IMR-90 (cell line): ENCODE data around the gene S100A12. TPM values are rescaled to one million over a fixed set of nuclear protein-coding genes. Genes with fewer than 3 reads are reported as not detected.

Experiments used
- ATAC-seq: fragments of 200-7000 bp; cut with Tn5 transposase; 2 replicates; pipeline ENCODE4 v1.9.1; 2020; ENCODE audit warnings: low read depth, mild to moderate bottlenecking, moderate library complexity
- BruUV-seq: library from RNA; stranded (reverse); fragments of 400-500 nt; replicated peaks from 2 replicates; lab custom pipeline; 2021; lab: Mats Ljungman, UMichigan
- CTCF ChIA-PET: fragments of 300-600 bp; formaldehyde crosslinking; extraction: SDS; loops from one replicate; lab custom pipeline; 2021; ENCODE audit warnings: antibody characterized with exemption; lab: Yijun Ruan, JAX
- POLR2A ChIA-PET: fragments of 300-600 bp; sonication (Branson Sonifier 250); formaldehyde crosslinking; loops from one replicate; lab custom pipeline; 2022; ENCODE audit warnings: antibody characterized with exemption; ENCODE audit not compliant: unreplicated experiment; lab: Charles Lee
- DNase-seq: peaks from one replicate; pipeline ENCODE4 v3.0.0; 2013
- H2AFZ ChIP-seq: replicated peaks from 2 replicates; pipeline ENCODE3; 2013; ENCODE audit warnings: low read length, mild to moderate bottlenecking; ENCODE audit not compliant: poor library complexity
- H2AK5ac ChIP-seq: 2 replicates; pipeline ENCODE4 v1.6.1; 2013; ENCODE audit warnings: low read depth, low read length, inconsistent platforms
- H2AK9ac ChIP-seq: replicated peaks from 2 replicates; pipeline ENCODE3; 2013; ENCODE audit warnings: mild to moderate bottlenecking, low read depth, low read length, moderate library complexity; ENCODE audit not compliant: poor library complexity
- H2BK120ac ChIP-seq: 2 replicates; pipeline ENCODE4 v1.6.1; 2013; ENCODE audit warnings: low read depth, low read length, inconsistent platforms
- H2BK15ac ChIP-seq: 3 replicates; pipeline ENCODE4 v1.6.1; 2013; ENCODE audit warnings: low read depth, low read length, inconsistent platforms
- H2BK20ac ChIP-seq: 2 replicates; pipeline ENCODE4 v1.6.1; 2013; ENCODE audit warnings: low read depth, mild to moderate bottlenecking, inconsistent platforms, low read length, moderate library complexity
- H2BK5ac ChIP-seq: 2 replicates; pipeline ENCODE4 v1.6.1; 2013; ENCODE audit warnings: mild to moderate bottlenecking, low read depth, low read length, inconsistent platforms; ENCODE audit not compliant: poor library complexity, severe bottlenecking
- H3K14ac ChIP-seq: replicated peaks from 2 replicates; pipeline ENCODE4 v1.6.1; 2013; ENCODE audit warnings: low read depth, low read length, inconsistent platforms
- H3K18ac ChIP-seq: 2 replicates; pipeline ENCODE4 v1.6.1; 2013; ENCODE audit warnings: low read depth, low read length, control low read depth
- H3K23ac ChIP-seq: 2 replicates; pipeline ENCODE4 v1.6.1; 2013; ENCODE audit warnings: low read depth, low read length, inconsistent platforms
- H3K27ac ChIP-seq: 2 replicates; pipeline ENCODE4 v1.5.1; 2013; ENCODE audit warnings: mild to moderate bottlenecking, control low read depth, low read length; ENCODE audit not compliant: insufficient read depth
- H3K27me3 ChIP-seq: 2 replicates; pipeline ENCODE4 v1.6.1; 2013; ENCODE audit warnings: low read length; ENCODE audit not compliant: control insufficient read depth, insufficient read depth
- H3K36me3 ChIP-seq: 2 replicates; pipeline ENCODE4 v1.6.1; 2013; ENCODE audit warnings: low read length, mixed read lengths; ENCODE audit not compliant: control insufficient read depth, insufficient read depth
- H3K4ac ChIP-seq: 2 replicates; pipeline ENCODE4 v1.6.1; 2013; ENCODE audit warnings: low read depth, low read length, inconsistent platforms
- H3K4me1 ChIP-seq: 2 replicates; pipeline ENCODE4 v1.6.1; 2013; ENCODE audit warnings: low read length, mixed read lengths; ENCODE audit not compliant: control insufficient read depth, insufficient read depth
- H3K4me2 ChIP-seq: 2 replicates; pipeline ENCODE4 v1.6.1; 2013; ENCODE audit warnings: low read depth, mild to moderate bottlenecking, control low read depth, low read length, moderate library complexity
- H3K4me3 ChIP-seq: 2 replicates; pipeline ENCODE4 v1.5.1; 2013; ENCODE audit warnings: low read depth, mild to moderate bottlenecking, control low read depth, low read length, moderate library complexity; ENCODE audit not compliant: insufficient read depth
- H3K56ac ChIP-seq: 2 replicates; pipeline ENCODE4 v1.6.1; 2013; ENCODE audit warnings: low read length, inconsistent platforms; ENCODE audit not compliant: insufficient read depth; ENCODE audit errors: extremely low read depth
- H3K79me1 ChIP-seq, 2 experiments: 2 replicates each; pipeline ENCODE4 v1.6.1; 2013; ENCODE audit warnings: low read length in 2 of 2, inconsistent platforms in 1 of 2, low read depth in 1 of 2
- H3K9ac ChIP-seq: 2 replicates; pipeline ENCODE4 v1.6.1; 2013; ENCODE audit warnings: low read depth, low read length, control low read depth
- H3K9me1 ChIP-seq: 2 replicates; pipeline ENCODE4 v1.6.1; 2013; ENCODE audit warnings: low read length, inconsistent platforms; ENCODE audit not compliant: insufficient read depth
- H3K9me3 ChIP-seq: 2 replicates; pipeline ENCODE4 v1.6.1; 2013; ENCODE audit warnings: low read length; ENCODE audit not compliant: control insufficient read depth, insufficient read depth
- H4K20me1 ChIP-seq: 2 replicates; pipeline ENCODE4 v1.6.1; 2013; ENCODE audit warnings: low read length, inconsistent platforms; ENCODE audit not compliant: insufficient read depth
- H4K5ac ChIP-seq: 2 replicates; pipeline ENCODE4 v1.6.1; 2013; ENCODE audit warnings: mild to moderate bottlenecking, low read depth, low read length, control low read depth
- H4K8ac ChIP-seq, 2 experiments: 2 replicates each; pipeline ENCODE4 v1.6.1; 2013; ENCODE audit warnings: low read depth in 2 of 2, low read length in 2 of 2, control low read depth in 1 of 2, inconsistent platforms in 1 of 2
- H4K91ac ChIP-seq: 2 replicates; pipeline ENCODE4 v1.6.1; 2013; ENCODE audit warnings: low read depth, low read length, inconsistent platforms; ENCODE audit not compliant: insufficient read depth
- MAFK ChIP-seq: IDR thresholded peaks from 2 replicates; pipeline ENCODE4 v1.6.1; 2012; ENCODE audit warnings: low read depth, low read length, improper control_type of control experiment
- RAD21 ChIP-seq: IDR thresholded peaks from 2 replicates; pipeline ENCODE4 v1.6.1; 2012; ENCODE audit warnings: low read length, improper control_type of control experiment
- RCOR1 ChIP-seq: IDR thresholded peaks from 2 replicates; pipeline ENCODE4 v1.6.1; 2012; ENCODE audit warnings: mild to moderate bottlenecking, low read length, improper control_type of control experiment; ENCODE audit not compliant: insufficient replicate concordance
- RFX5 ChIP-seq: IDR thresholded peaks from 2 replicates; pipeline ENCODE4 v1.8.0; 2012; ENCODE audit warnings: low read depth, mild to moderate bottlenecking, low read length, moderate library complexity
- WGBS, 2 experiments: methylation state at CpG; one replicate each; pipeline versions ENCODE4 v1.1.5 to v1.1.7; 2013; ENCODE audit warnings: missing lambda C conversion rate in 2 of 2; ENCODE audit not compliant: insufficient read length in 1 of 2; ENCODE audit errors: extremely low coverage in 2 of 2; 5-methylcytosine and 5-hydroxymethylcytosine counted together
- dilution Hi-C: fragments of 300-500 bp; cut with HindIII; formaldehyde crosslinking; loops from one replicate; pipeline ENCODE4 v1.14.3; 2018; ENCODE audit warnings: low sequenced_read_pairs; ENCODE audit not compliant: unreplicated experiment
- in situ Hi-C: fragments of 300-500 bp; cut with MboI; formaldehyde crosslinking; loops from 3 replicates; pipeline ENCODE4 v1.14.3; 2019; ENCODE audit warnings: low sequenced_read_pairs, inconsistent platforms, mixed read lengths
- intact Hi-C: fragments of 100-400 bp; cut with micrococcal nuclease; formaldehyde crosslinking; loops from 2 replicates; pipeline ENCODE4 v1.10.0; 2022
- polyA plus RNA-seq, 3 experiments: library from polyadenylated mRNA; depleted of rRNA; stranded (reverse); fragments of >200 nt; gene quantifications; 2 replicates each; pipeline ENCODE4 v1.2.3, GENCODE V29; 2012; ENCODE audit warnings: low replicate concordance in 1 of 3
- total RNA-seq: library from RNA; depleted of rRNA; stranded (reverse); fragments of >200 nt; gene quantifications from 2 replicates; pipeline ENCODE4 v1.2.3, GENCODE V29; 2012
- TF ChIP-seq, protein P1 (sequence below): fragments of 150-350 bp; IDR thresholded peaks from 2 replicates; pipeline ENCODE4 v1.6.1; 2017; ENCODE audit warnings: mild to moderate bottlenecking, antibody characterized with exemption, low read length, low read depth
- TF ChIP-seq, protein P2 (sequence below): conservative IDR thresholded peaks from 2 replicates; pipeline ENCODE4 v1.5.1; 2012; ENCODE audit warnings: mild to moderate bottlenecking, low read depth, low read length, improper control_type of control experiment

S100A12 gene
- total and polyA plus RNA-seq, 2 of the 4 experiments (the other 2 are of a cell fraction) = not detected

DNA sequence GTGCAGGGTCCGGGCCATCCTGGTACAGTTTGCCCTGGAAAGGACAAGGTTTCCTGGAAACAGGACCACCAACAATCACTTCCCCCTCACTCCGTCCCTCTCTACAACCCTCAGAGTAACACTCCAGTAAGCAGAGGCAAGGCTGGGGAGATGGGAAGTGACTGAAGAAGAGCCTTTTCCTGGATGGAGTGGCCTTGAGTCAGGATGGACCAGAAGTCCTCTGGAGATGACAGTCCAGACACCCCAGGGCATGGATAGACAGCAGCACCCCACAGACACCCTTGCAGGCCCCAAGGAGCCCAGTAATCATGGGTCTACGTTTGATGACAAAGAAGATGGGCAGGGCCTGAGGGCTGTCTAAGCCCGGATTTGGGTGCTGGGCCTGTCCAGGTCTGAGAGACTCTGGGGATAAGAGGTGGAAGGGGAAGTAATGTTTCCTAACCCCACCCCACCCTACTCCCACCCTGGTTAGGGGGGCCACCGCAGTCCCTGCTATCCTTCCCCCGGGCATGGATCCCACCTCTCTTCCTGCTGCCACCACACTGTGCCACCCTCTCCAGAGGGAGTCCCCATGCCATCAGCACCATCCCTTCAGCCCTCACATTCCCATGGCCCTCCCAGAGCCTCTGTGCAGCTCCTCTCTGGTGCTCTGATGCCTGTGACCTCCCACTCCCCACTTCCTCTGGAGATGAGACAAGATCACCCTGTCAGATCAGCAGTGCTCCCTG is 22.7 kb upstream of the S100A12 start:
- Histone ChIP-seq H3K23ac (no peak overlapping the region), H2BK20ac (no peak overlapping the region), H3K4ac (no peak overlapping the region), H2AK5ac (no peak overlapping the region), H3K9me3 (no peaks in the 10 kb centered on the region), H3K18ac (no peak overlapping the region), H4K91ac (no peak overlapping the region), H3K9me1 (no peaks in the 10 kb centered on the region), H3K79me1 (no peaks in the 10 kb centered on the region), H2BK15ac (no peak overlapping the region), H3K4me2 (no peak overlapping the region), H2AK9ac (peak overlapping the region; percentile 55), H2BK5ac (no peak overlapping the region), H3K4me1 (no peaks in the 10 kb centered on the region), H4K8ac (no peak overlapping the region), H3K14ac (no peak overlapping the region), H3K27me3 (peaks cover 7% of the 10 kb centered on the region; the same call in 1 of the 2 replicates), H3K56ac (no peak overlapping the region), H3K4me3 (no peak overlapping the region), H3K36me3 (no peaks in the 10 kb centered on the region), H2AFZ (no peak overlapping the region), H3K9ac (no peak overlapping the region), H2BK120ac (no peak overlapping the region), H4K5ac (no peak overlapping the region), H3K27ac (no peak overlapping the region), H4K20me1 (no peaks in the 10 kb centered on the region)
- no TSS peak for BruUV-seq
- in situ Hi-C loops = no loop called here
- TF ChIP-seq RCOR1 (no peak), MAFK (no peak), RFX5 (no peak), RAD21 (no peak)
- TF ChIP-seq, protein P1, sequence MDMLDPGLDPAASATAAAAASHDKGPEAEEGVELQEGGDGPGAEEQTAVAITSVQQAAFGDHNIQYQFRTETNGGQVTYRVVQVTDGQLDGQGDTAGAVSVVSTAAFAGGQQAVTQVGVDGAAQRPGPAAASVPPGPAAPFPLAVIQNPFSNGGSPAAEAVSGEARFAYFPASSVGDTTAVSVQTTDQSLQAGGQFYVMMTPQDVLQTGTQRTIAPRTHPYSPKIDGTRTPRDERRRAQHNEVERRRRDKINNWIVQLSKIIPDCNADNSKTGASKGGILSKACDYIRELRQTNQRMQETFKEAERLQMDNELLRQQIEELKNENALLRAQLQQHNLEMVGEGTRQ = no peak
- TF ChIP-seq, protein P2, sequence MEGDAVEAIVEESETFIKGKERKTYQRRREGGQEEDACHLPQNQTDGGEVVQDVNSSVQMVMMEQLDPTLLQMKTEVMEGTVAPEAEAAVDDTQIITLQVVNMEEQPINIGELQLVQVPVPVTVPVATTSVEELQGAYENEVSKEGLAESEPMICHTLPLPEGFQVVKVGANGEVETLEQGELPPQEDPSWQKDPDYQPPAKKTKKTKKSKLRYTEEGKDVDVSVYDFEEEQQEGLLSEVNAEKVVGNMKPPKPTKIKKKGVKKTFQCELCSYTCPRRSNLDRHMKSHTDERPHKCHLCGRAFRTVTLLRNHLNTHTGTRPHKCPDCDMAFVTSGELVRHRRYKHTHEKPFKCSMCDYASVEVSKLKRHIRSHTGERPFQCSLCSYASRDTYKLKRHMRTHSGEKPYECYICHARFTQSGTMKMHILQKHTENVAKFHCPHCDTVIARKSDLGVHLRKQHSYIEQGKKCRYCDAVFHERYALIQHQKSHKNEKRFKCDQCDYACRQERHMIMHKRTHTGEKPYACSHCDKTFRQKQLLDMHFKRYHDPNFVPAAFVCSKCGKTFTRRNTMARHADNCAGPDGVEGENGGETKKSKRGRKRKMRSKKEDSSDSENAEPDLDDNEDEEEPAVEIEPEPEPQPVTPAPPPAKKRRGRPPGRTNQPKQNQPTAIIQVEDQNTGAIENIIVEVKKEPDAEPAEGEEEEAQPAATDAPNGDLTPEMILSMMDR = no peak
- 70% methylated on average over 2 of the region's 6 CpGs; no CpG with 5 or more reads in 1 of the 2 experiments for WGBS, 2 experiments
- no peak for ATAC-seq
- CTCF ChIA-PET = interaction anchor here (0.6 kb wide), 1 partner anchor 51 kb away, joined by 5 read pairs; no protein-coding TSS in a partner anchor
- dilution Hi-C loops = no loop called here
- intact Hi-C loops = no loop called here
- POLR2A ChIA-PET = no interaction called here
- DNase-seq = no peak
